HG02623 (cell line): ENCODE results near the gene CCM2.

Experiments
- ATAC-seq: cut with Tn5 transposase; IDR thresholded peaks from one replicate; pipeline ENCODE4 v1.9.1; 2021; ENCODE audit warnings: moderate library complexity; ENCODE audit not compliant: unreplicated experiment

The CCM2 gene

DNA sequence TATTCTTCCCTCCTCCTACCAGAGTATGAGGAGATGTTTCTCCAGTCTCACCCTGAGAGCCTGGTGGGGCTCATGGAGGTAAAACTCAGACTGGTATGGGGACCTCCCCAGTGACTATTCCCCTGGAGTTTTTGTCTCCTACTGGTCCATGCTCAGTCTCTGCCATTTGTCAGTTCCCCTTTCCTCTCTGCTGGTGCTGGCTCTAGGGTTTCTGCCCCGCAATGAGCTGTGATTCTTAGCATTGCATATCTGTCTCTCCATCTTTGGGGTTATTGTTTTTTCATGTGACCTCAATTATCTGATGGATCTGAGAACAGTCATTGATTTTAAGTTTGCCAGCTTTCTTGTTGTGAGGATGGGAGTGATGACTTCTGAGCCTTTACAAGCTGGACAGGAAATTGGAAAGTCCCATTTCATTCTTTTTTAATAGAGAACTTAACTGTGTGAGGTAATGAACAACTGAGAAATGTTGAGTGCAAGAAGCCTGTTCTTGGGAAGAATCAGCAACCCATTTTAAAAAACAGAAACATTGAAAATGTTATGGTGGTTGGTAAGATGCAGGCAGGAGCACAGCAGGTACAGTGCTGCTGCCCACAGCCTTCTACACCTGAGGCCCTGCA lies 61.9 kb downstream of the CCM2 start:
- no peak for ATAC-seq

- ATAC-seq, result no peak
Measured at GRCh38 chr7:45064047-45064725, 64.2 kb downstream of the CCM2 start.

- ATAC-seq, result no peak
Measured at GRCh38 chr7:45065031-45065995, 65.3 kb downstream of the CCM2 start.

DNA sequence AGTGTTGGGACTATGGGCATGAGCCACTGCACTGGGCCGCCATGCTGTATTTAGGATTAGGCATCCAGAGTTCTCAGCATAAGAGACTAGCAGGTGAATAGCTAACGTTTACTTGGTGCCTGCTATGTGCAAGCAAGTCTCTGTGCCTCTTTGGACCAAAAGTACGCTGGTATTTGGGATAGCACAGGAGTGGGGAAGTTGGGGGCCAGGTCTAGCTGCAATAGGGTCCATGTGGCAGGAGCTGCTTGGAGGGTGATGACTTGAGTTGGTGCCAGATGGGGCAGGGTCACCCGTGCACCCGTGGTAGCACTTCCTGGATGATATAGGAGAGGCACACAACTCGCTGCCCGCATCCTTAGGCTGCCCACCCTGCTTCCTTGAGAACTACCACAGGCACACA lies 66.4 kb downstream of the CCM2 start:
- ATAC-seq, result no peak

DNA sequence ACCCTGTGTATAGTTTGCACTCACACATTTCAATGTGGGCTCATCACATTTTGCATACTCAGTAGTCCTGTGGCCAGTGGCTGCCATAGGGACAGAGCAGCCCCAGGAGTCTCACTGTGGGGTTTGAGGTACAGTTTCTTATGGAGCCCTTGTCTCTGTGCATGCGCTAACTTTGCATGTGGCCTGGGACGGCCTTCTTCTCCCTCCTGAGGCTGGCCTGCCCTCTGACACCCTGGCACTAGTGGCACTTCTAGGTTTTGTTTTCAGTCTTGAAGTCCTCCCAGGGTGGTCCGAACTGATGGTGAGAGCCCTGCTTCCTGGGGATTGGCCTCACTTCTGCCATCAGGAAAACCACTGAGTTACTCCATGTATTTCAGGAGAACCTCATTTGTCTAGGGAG lies 67.6 kb downstream of the CCM2 start:
- ATAC-seq, result no peak

DNA sequence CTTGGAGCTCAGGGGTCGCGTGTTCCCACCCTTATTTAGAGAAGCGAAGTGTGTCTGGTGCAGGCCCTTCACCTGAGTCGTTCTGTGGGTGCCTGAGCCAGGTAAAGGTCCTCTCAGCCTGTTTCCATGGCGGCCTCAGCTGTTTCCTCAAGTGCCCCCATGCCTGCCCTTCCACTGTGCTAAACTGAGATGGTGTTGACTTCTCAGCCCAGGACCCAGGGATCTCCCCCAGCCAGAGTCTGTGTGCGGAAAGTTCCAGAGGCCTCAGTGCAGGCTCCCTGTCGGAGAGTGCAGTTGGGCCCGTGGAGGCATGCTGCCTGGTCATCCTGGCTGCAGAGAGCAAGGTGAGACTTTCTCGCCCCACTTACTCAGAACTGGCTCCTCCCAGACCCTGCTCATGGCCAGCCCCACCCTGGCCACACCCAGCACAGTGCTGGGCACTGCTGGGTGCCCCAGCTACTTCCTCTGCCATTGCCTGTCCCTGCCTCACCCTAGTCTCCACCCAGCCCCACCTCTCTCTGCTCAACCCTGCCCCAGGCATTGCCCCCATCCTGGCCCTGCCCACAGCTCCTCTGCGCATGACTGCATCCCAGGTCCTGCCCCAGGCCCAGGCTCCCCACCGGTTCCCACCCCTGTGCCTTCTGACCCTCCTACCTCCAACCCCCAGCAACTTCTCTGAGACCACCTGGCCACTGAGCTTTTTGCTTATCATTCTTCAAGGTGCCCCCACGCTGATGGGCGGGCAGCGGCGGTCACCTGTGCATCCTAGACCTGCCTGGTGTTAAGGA lies 68.4 kb downstream of the CCM2 start:
- ATAC-seq, result no peak

- no peak for ATAC-seq
Measured at GRCh38 chr7:45069444-45070253, 69.6 kb downstream of the CCM2 start.

DNA sequence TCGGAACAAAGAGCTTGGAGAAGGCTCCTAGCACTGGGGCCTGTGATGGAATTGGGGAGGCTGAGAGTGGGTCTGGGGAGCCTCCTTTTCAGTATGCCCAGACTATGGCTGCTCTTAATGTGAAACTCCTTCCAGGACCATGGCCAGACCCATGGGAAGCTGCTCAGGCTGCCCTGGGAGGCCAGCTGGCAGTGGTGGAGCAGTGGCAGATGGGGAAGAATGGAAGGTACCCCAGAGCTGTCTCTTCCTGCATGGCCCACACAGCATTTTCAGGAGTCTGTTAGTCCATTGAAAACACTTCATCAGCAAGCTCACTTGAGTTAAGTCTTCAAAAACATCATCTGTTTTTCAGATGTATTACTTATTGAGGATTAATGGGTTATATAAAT lies 70.2 kb downstream of the CCM2 start:
- ATAC-seq, result no peak

GRCh38 chr7:45071528-45071927 lies 71.5 kb downstream of the CCM2 start:
- no peak for ATAC-seq

DNA sequence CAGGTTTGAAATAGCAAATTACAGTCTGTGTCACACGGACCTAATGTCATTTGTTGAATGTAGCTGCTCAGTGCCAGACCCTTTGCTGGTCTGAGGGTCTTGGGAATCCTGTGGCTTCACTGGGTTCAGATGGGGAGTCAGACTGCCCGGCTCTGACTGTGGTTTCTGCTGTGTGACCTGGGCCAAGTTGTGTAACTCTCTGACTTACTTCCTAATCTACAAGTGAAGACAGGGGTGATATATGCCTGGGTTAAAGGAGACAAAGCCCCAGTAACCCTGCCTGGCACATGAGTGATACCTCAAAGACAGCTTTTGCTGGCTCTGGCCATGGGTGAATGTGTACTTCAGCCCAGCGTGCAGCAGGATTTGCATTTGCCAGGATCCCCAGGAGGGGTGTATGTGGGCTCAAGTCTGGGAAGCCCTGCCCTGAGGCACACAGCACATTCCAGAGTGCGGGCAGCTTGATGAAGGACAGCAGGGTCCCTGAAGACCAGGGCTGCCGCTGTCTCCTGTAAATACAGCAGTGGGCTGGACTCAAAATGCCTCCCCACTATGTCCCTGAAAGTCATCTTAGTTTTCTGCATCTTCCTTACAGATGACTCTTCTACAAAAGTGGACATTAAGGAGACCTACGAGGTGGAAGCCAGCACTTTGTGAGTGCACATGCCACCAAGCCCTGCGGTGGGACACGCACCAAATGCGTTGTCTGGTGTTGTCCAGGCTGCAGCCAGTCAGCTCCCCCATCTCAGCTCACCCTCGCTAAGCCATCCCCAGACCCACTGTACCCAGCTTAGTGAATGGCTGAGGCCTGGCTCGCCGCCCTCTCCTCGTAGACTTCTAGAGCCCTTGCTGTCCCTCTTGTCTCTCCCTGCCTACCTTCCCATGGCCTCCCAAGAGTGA lies 72.4 kb downstream of the CCM2 start:
- no peak for ATAC-seq

- no peak for ATAC-seq
Measured at GRCh38 chr7:45073031-45073785, 73.2 kb downstream of the CCM2 start.

- no peak for ATAC-seq
Measured at GRCh38 chr7:45073786-45074527, 74.0 kb downstream of the CCM2 start.

DNA sequence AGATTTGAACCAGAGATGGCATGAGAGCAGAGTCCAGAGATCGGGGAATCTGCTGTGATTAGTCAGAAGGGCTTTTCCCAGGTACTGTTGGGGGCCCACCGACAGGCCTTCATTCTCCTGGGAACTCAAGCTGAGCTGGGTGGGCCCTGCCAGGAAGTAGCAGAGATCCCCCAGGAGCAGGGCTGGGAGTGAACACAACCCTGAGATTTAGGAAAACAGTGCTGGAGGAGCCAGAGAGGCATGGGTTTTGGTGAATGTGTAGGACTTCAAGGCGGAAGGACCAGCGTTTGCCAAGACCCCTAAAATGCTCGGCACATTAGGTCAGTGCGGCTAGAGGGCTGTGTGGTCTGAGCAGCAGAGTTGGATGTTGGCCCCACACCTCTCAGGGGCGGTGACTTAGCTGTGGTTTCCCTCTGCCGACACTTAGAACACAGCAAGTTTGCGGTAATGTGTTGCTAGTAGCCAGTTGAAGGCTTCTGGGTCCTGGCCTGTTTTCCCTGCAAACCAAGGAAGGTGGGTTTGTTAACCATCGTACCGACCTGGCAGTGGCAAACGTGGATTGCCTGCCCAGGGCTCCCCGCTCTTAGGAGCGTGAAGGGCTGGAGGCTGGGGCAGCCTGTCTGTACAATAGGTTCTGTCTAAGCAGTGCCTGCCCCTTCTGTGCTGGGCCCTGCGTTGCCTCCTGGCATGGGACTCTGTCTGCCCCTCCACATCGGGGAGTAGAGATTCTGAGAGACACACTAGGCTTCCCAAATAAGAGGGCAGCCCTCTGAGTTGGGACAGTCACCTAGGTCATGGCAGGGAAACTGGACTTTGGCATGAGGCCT lies 74.7 kb downstream of the CCM2 start:
- ATAC-seq, result no peak

GRCh38 chr7:45075355-45075644 lies 75.3 kb downstream of the CCM2 start:
- ATAC-seq, result no peak

DNA sequence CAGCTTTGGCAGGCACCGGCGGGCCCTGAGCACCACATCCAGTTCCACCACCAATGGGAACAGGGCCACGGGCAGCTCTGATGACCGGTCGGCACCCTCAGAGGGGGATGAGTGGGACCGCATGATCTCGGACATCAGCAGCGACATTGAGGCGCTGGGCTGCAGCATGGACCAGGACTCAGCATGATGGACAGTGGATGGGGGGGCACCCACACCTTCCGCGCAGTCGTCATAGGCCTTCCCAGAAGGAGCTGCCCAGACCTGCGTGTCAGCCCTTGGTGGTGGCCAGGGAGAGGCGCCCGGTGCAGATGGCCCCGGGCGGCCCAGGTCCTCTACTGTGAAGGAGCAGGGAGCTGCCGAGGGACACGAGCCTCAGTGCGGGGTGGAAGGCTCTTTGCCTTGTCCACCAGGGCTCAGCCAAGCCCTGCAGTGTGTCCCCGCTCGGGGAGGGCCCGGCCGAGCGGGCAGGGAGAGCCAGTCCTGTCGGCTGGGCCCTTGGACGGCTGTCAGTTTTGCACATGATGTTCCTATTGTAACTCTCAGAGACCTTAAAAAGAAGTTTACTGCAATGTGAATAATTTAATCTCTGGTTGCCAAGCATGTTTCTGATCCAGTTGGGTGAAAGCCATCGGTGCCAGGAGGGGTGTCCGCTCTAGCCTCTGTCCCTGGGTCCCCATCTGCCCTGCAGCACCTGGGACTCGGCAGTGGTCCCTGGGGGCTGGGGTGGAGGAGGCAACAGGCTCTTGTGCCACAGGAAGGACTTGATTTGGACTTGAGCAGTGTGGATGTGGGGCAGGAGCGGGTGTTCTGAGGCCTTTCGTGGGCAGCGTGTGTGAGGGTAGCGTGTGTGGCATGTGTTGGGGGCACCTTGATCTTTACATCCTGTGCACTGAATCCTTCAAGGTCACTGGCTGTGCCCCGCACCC lies 76.1 kb downstream of the CCM2 start:
- no peak for ATAC-seq

- ATAC-seq, result no peak
Measured at GRCh38 chr7:45076946-45077345, 76.9 kb downstream of the CCM2 start.
